Measurements from ENCODE around the gene GNA15.
"Not testable (repeated sequence)": the region's sequence is repeated elsewhere in the genome, so short reads cannot be mapped to it uniquely, and the experiment has no call there.

Gene GNA15

GRCh38 chr19:3189702-3190469 is 54.1 kb downstream of the GNA15 start:
- H3K9ac ChIP-seq (ENCODE audit: low read depth, low read length), result no peak overlapping the region
- no peaks in the 10 kb centered on the region for H3K36me3 ChIP-seq (ENCODE audit: insufficient read depth, low read length)
- no peaks in the 10 kb centered on the region for H3K9me3 ChIP-seq (ENCODE audit: control insufficient read depth, insufficient read depth, low read length)
- H3K4me1 ChIP-seq (ENCODE audit: insufficient read depth, low read length), result peaks cover 13% of the 10 kb centered on the region

DNA sequence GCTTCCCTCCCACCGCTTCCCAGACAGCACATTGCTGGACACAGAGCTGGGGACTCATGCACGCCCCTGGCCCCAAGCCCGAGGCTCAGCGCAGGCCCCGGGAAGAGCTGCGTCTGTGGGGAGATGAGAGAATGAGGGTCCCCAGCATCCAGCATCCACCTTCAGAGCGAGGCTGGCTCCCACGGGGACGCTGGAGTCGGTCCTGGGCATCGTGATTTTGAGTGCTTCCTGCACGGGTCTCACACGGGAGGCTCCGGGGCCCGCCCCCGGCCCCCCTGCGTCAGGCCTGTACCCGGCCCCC is 54.6 kb downstream of the GNA15 start:
- H3K4me1 ChIP-seq (ENCODE audit: insufficient read depth, low read length), result peaks cover 13% of the 10 kb centered on the region
- H3K36me3 ChIP-seq (ENCODE audit: insufficient read depth, low read length), result no peaks in the 10 kb centered on the region
- no peaks in the 10 kb centered on the region for H3K9me3 ChIP-seq (ENCODE audit: control insufficient read depth, insufficient read depth, low read length)
- no peak overlapping the region for H3K9ac ChIP-seq (ENCODE audit: low read depth, low read length)

GRCh38 chr19:3190921-3191805 is 55.3 kb downstream of the GNA15 start:
- H3K36me3 ChIP-seq (ENCODE audit: insufficient read depth, low read length), result no peaks in the 10 kb centered on the region
- H3K9me3 ChIP-seq (ENCODE audit: control insufficient read depth, insufficient read depth, low read length), result no peaks in the 10 kb centered on the region
- no peak overlapping the region for H3K9ac ChIP-seq (ENCODE audit: low read depth, low read length)
- H3K4me1 ChIP-seq (ENCODE audit: insufficient read depth, low read length), result peaks cover 13% of the 10 kb centered on the region

DNA sequence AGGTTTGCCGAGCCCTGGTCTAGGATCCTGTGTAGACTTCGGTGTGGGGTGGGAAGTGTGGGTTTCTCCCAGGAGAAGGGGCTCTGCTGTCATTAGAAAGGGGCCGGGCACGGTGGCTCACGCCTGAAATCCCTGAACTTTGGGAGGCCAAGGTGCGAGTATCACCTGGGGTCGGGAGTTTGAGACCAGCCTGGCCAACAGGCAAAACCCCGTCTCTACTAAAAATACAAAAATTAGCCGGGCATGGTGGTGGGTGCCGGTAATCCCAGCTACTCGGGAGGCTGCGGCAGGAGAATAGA is 55.9 kb downstream of the GNA15 start:
- H3K36me3 ChIP-seq (ENCODE audit: insufficient read depth, low read length); H3K9ac ChIP-seq (ENCODE audit: low read depth, low read length); H3K9me3 ChIP-seq (ENCODE audit: control insufficient read depth, insufficient read depth, low read length): not testable (repeated sequence)
- H3K4me1 ChIP-seq (ENCODE audit: insufficient read depth, low read length), result peaks cover 12% of the 10 kb centered on the region

- Histone ChIP-seq H3K4me1 (ENCODE audit: insufficient read depth, low read length) (peaks cover 8% of the 10 kb centered on the region; the same call in 1 of the 2 replicates), H3K9ac (ENCODE audit: low read depth, low read length) (no peak overlapping the region), H3K36me3 (ENCODE audit: insufficient read depth, low read length) (no peaks in the 10 kb centered on the region), H3K9me3 (ENCODE audit: control insufficient read depth, insufficient read depth, low read length) (no peaks in the 10 kb centered on the region)
These were observed 56.4 kb downstream of the GNA15 start for GRCh38 chr19:3192228-3192635.

DNA sequence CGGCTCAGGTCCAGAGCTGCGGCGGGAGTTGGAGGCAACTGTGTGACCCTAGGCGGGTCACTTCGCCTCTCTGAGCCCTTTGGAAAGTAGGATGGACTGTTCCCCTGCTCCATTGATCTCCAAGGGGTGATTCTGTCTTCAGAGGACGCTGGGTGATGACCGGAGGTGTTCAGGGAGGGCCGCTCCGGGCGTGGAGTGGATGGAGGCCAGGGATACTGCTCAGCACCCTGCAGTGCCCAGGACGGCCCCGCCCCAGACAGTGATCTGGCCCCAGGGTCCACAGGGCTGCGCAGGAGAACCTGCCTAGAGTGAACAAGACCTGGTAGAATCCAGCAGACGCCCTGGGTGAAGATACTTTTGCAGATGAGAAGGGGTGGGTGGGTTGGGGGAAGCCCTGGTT is 56.9 kb downstream of the GNA15 start:
- no peak overlapping the region for H3K9ac ChIP-seq (ENCODE audit: low read depth, low read length)
- no peaks in the 10 kb centered on the region for H3K9me3 ChIP-seq (ENCODE audit: control insufficient read depth, insufficient read depth, low read length)
- peaks cover 8% of the 10 kb centered on the region; the same call in 1 of the 2 replicates for H3K4me1 ChIP-seq (ENCODE audit: insufficient read depth, low read length)
- no peaks in the 10 kb centered on the region for H3K36me3 ChIP-seq (ENCODE audit: insufficient read depth, low read length)

GRCh38 chr19:3193256-3194105 is 57.6 kb downstream of the GNA15 start:
- no peaks in the 10 kb centered on the region for H3K9me3 ChIP-seq (ENCODE audit: control insufficient read depth, insufficient read depth, low read length)
- peaks cover 8% of the 10 kb centered on the region; the same call in 1 of the 2 replicates for H3K4me1 ChIP-seq (ENCODE audit: insufficient read depth, low read length)
- H3K36me3 ChIP-seq (ENCODE audit: insufficient read depth, low read length), result no peaks in the 10 kb centered on the region
- H3K9ac ChIP-seq (ENCODE audit: low read depth, low read length), result no peak overlapping the region

- H3K4me1 ChIP-seq (ENCODE audit: insufficient read depth, low read length), result peaks cover 5% of the 10 kb centered on the region; the same call in 1 of the 2 replicates
- H3K36me3 ChIP-seq (ENCODE audit: insufficient read depth, low read length), result no peaks in the 10 kb centered on the region; the same call in 1 of the 2 replicates
- no peaks in the 10 kb centered on the region for H3K9me3 ChIP-seq (ENCODE audit: control insufficient read depth, insufficient read depth, low read length)
- no peak overlapping the region for H3K9ac ChIP-seq (ENCODE audit: low read depth, low read length)
These were observed 58.6 kb downstream of the GNA15 start for GRCh38 chr19:3194106-3195087.

DNA sequence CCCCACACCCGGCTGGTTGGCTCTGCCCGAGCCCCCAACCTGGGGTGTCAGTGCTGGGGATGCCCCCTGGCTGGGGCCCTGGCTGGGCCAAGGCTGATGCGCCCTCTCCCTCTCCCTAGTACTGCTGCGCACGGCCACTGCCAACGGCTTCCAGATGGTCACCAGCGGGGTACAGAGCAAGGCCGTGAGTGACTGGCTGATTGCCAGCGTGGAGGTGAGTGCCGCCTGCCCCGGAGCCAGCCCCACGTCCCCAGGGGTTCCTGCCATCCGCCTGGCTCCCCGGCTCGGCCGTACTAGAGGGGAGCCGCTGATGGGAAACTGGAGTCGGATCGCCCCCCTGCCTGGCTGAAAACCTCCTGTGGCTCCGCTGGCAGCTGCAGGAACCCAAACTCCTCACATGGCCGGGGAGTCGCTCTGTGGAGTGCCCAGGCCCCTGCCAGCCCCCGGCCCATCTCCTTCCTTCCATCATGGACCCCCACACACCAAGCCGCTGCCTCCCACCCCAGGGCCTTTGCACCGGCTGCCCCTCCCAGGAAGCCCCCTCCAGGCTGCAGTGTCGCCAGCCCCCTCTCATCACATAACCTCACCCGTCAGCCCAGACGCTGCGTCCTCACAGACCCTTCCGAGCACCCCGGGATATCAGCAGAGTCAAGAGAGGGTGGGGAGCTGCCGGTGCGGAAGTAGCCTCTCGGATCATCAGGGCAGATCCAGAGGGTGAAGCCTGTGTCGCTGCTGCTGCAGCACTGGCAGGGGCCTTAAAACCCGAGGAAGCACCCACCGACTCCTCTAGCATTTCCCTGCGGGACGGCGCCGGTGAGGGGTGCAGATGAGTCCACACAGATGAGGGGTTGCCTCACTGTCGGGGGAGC is 60.5 kb downstream of the GNA15 start:
- Histone ChIP-seq H3K9ac (ENCODE audit: low read depth, low read length) (no peak overlapping the region), H3K36me3 (ENCODE audit: insufficient read depth, low read length) (no peaks in the 10 kb centered on the region; the same call in 1 of the 2 replicates), H3K9me3 (ENCODE audit: control insufficient read depth, insufficient read depth, low read length) (no peaks in the 10 kb centered on the region), H3K4me1 (ENCODE audit: insufficient read depth, low read length) (no peaks in the 10 kb centered on the region)

GRCh38 chr19:3196933-3197205 is 61.0 kb downstream of the GNA15 start:
- Histone ChIP-seq H3K36me3 (ENCODE audit: insufficient read depth, low read length) (no peaks in the 10 kb centered on the region; the same call in 1 of the 2 replicates), H3K9me3 (ENCODE audit: control insufficient read depth, insufficient read depth, low read length) (no peaks in the 10 kb centered on the region), H3K4me1 (ENCODE audit: insufficient read depth, low read length) (no peaks in the 10 kb centered on the region), H3K9ac (ENCODE audit: low read depth, low read length) (no peak overlapping the region)

- Histone ChIP-seq H3K4me1 (ENCODE audit: insufficient read depth, low read length) (no peaks in the 10 kb centered on the region), H3K9ac (ENCODE audit: low read depth, low read length) (no peak overlapping the region), H3K36me3 (ENCODE audit: insufficient read depth, low read length) (no peaks in the 10 kb centered on the region; the same call in 1 of the 2 replicates), H3K9me3 (ENCODE audit: control insufficient read depth, insufficient read depth, low read length) (no peaks in the 10 kb centered on the region)
These were observed 63.3 kb downstream of the GNA15 start for GRCh38 chr19:3198901-3199700.

DNA sequence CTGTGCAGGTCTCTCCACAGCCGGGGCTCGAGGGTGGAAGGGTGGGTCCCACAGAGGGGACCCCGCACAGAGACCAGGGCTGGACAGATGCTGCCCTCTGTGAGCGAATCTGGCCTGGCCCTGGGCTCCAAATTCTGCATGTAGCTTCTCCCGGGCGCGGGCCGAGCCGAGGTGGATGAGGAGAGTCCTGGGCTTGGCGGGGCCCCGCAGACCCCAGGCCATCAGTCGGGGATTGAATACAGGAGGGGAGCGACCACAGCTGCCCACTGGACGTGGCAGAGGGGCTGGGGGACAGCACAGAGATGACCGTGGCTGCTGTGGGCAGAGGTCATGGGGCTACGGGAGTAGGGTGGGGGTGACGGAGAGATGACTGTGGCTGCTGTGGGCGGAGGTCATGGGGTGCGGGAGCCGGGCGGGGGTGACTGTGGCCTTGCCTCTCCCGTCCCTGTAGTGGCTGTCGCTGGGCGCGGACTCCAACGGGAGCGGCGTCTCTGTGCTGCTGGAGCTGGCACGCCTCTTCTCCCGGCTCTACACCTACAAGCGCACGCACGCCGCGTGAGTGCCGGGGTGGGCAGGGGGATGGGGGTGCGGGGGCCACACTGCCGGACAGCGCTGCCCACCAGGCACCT is 65.4 kb downstream of the GNA15 start:
- Histone ChIP-seq H3K9ac (ENCODE audit: low read depth, low read length) (no peak overlapping the region), H3K9me3 (ENCODE audit: control insufficient read depth, insufficient read depth, low read length) (no peaks in the 10 kb centered on the region), H3K36me3 (ENCODE audit: insufficient read depth, low read length) (peaks cover 7% of the 10 kb centered on the region), H3K4me1 (ENCODE audit: insufficient read depth, low read length) (no peaks in the 10 kb centered on the region)

Data from ES-I3 (cell line).